GM18511 (cell line): ENCODE results near the gene DACH1.

Source experiments
- ATAC-seq: cut with Tn5 transposase; IDR thresholded peaks from one replicate; pipeline ENCODE4 v1.9.1; 2021; ENCODE audit warnings: mild to moderate bottlenecking, moderate library complexity; ENCODE audit not compliant: unreplicated experiment

DACH1 gene

DNA sequence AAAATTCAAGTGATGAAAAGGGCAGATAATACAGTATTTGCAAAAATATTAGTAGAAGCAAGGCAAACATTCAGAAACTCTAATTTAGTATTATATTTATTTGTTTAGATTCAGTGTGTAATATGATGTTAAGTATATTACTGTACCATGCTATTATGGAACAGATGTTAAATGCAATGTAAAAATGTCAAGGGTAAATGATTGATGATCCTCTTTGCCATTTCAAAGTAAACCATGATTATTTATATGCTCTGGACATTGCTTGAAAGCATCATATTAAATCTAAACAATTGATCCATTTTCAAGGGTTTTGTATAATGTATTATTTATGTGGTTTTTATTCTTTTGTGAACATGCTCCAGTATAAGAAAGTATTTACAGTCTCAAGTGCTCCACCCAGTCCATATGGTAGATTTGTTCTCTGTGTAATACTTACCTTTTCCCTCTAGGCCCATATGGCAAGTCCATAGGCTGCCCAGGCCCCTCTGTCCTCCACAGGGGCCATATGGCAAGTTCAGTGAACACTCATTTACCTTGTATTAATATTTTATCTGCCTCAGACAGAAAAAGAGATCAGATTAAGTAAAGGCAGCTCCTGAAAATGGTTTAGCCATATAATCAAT lies 353.5 kb downstream of the DACH1 start:
- ATAC-seq, result no peak

DNA sequence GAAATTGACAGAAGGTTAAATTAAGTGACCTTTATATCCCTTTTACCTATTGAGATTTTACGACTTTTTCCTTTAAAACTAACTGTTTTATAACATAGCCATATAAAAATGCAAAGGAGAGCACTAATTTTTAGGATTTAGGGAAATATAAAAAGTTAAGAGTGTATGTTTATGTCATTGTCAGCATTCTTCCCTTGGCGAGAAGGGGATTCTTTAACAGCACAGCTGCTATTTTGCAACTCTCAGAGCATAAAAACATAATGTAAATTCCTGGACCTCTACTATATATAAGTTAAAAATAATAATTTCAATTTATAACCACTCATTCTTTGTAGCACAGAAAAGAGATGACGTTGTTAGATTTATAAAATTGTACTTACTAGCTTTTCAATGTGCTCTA lies 363.2 kb downstream of the DACH1 start:
- no peak for ATAC-seq

DNA sequence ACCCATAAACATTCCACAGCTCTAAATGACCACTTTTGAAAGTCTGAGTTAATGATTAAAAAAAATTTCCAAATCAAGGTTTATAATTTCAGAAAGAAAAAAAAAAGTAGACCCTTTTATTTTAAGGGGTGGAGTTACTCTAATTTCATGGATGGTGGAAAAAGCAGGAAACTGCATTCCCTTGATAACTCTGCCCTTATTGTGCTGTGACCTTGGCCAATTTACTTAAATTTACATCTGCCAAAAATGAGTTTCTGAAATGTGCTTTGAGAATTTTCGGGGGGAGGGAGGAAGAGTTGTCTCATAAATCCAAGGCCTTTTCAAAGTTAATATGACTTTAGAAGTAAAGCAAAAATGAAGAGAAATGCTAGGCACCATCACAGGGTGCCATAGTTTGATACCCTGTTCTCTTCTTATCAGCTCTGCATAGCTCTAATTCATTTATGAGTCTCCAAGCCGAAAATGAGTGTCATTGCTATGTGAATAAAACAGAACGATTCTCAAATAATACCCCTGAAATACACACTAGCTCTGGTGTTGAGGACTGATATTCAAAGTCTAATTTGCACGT lies 367.0 kb downstream of the DACH1 start:
- no peak for ATAC-seq

DNA sequence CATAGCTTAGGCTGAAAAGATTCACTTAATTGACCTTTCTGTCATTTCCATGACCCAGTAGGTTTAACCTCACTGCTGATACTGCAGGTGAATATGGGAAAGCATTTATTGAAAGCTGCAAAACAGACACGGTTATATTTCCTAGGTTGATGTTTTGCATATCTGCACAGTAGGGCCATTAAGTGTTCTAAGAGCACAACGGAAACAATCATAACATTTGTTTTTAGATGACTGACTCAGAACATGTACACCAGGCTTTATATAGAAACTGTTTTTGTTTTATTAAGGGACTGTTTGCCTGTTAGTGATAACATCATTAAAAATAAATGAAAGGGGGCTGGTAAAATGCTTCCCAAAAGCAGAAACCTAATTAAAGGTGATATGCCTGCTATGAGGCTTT lies 367.8 kb downstream of the DACH1 start:
- ATAC-seq, result no peak

DNA sequence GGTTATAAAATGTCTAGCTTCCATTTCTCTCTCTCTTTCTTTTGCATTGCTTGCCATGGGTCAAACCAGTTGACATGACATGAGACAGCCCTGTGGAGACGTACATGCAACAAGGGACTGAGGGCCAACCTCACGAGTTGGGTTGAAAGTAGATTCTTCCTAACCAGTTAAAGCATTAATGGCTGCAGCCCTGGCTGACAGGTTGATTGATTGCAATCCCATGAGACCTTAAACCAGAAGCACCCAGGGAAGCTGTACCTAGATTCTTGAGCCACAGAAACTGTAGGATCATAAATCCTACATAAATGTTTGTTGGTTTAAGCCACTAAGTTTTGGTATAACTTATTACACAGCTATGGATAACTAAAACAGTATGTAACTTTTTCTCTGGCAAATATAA lies 373.8 kb downstream of the DACH1 start:
- no peak for ATAC-seq

DNA sequence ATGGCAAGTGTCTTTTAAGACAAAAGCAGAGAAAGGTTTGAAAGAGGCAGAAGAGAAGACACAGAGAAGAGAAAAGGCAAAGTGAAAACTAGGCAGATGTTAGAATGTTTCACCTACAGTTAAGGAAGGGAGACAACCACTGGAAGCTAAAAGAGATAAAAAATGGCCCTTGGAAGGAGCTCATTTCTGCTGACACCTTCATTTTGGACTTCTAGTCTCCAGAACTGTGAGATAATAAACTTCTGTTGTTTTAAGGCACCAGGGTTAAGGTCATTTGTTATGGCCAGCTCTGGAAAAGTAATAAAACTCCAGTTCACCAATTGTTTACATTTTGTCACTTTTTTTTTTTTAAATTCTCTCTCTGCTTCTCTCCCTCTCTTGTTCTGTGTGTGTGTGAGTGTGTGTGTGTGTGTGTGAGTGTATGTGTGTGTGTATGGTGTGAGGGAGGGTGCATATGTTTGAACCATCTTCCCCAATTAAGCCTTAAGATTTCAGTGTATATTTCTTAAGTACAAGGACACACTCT lies 374.6 kb downstream of the DACH1 start:
- ATAC-seq, result no peak

DNA sequence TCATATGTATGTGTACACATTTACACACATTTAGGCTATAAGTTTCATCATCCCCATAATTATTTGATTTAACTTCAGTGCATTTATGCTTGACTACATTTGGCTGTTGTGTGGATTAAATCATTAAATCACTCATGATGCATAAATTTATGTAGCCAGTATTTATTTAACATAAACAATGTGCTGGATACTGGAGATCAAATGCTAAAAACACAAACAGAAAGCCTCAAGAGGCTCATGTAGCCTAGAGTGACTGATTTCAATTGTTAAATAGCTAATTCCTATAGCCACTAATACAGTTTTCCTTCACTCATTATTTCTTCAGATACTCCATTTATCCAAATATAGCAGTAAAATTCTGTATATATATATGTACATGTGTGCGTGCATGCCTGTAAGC lies 376.0 kb downstream of the DACH1 start:
- ATAC-seq, result no peak

DNA sequence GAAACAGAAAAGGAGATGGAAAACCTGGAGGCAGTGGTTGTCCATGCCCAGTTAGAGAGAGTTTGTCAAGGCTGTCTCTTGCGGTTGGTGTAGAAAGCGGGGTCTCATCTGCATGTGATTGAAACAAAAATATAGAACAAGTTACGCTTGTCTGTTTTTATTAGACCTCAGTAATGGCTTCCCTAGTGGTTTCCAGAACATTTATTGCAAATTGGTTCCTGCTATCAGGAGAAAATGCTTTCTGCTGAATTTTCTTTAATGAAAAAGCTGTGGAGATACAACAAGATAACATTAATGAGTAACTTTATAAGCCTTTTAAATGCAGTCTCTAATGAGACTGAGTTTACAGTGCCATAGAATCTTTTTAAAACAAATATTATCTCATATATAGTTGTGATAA lies 378.0 kb downstream of the DACH1 start:
- no peak for ATAC-seq

DNA sequence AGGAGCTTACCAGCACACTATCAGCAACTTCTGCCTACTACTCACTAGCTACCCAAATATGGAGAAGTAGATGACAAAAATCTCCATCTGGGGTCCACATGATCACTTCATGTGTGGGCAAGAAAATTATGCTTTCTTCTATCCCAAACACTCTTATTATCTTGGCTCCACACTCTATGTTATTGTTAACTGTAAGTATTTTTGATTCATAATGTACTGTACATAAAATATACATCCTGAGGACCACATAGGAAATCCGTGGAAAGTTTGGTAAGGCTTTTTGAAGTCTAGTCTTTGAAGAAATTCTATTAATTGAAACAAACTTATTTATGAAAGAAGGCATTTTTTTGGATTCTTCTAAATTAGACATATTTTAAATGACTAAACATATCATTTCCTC lies 378.8 kb downstream of the DACH1 start:
- no peak for ATAC-seq

DNA sequence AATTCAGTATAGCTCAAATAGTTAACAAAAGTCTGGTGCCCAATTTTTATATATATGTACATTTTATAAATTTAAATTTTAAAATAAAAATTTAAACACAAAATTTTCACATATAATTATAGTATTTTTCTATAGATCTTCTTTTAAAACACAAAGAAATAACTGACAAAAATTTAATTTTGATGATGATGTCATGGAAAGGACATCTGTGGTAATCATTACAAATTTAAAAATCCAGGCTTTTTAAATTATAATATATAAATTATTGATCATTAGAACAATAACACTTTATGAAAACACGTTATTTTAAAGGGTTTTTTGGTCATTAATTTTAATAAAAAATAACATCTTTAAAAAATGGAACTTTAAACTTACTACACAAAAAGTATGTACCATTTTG lies 381.1 kb downstream of the DACH1 start:
- ATAC-seq, result no peak

DNA sequence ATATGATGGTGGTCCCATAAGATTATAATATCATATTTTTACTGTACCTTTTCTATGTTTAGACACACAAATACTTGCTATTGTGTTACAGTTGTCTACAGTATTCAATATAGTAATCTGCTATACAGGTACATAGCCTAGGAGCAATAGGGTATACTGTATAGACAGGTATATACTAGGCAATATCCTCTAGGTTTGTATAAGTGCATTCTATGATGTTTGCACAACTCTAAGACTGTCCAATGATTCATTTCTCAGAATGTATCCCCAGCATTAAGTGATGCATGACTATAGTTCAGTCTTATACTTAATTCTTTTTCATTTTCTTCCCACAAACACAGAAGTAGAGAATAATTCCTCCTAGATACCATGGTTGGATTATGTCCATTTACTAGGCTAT lies 383.3 kb downstream of the DACH1 start:
- no peak for ATAC-seq

DNA sequence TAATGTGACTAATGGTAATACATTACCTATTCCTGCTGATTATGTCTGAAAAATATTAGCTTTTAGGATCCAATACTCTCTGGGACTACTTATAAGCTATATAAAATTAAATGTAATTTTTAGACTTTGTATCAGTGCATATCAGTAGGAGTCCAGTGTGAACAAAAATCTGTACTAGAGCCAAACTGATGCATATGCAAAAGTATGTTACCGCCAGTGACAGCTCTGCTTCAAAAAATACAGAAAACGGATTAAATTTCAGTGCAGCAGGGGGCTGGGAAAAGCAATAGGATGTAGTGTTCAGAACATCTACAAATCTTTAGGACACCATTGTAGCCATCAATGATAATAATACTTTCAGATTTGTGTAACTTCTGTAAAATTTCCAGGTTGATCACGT lies 385.5 kb downstream of the DACH1 start:
- ATAC-seq, result no peak

DNA sequence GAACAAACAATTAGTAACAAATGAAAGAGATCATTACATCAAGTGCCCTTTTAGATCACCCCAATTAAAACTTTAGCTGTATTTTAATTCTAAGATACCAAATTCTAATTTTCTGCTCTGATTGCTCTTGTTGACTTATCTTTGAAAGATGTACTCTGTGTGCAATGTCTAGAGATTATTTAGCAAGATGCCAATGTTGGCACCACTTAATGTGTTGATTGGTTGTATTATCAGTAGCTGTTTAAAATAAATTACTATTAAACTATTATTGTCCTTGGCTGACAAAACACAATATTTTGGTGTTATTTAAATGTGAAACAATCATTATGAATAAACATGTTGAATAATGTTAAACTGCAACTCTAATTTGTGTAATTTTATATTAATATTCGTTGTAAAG lies 386.0 kb downstream of the DACH1 start:
- ATAC-seq, result no peak

DNA sequence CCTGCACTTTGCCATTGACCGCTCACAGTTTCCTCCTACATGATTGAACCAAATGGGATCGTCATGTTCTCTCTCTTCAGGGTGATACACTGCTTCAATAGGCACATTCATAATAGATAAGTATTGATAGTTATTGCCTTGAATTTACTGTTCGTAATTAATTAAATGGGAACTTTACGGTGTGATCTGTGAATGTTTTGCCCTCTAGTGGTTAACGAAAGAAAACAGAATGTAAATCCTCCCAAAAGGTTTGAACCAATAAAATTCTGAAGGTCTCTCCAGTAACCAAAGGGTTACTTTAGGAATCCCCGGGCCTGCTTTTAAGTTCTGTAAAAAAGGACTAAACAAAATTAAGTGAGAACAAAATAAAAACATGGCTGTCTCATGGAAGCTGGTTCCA lies 389.3 kb downstream of the DACH1 start:
- no peak for ATAC-seq

DNA sequence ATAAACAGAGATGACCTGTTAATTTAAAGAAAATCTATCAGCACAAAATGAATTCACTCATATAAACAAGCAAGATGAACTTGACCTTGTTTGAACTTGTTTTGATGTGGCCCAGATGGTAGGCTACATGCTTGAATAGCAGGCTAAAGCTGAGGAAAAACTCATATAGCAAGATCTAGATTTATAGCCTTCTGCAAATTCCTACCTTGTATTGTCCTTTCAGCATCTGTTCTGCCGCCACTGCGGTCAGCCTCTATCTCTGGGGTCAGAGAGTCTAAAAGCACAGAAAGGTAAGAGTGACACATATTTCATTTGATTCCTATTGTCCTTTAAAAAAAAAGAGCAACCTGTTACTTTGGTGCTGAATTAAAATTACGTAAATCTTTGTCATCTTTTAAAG lies 392.1 kb downstream of the DACH1 start:
- no peak for ATAC-seq

DNA sequence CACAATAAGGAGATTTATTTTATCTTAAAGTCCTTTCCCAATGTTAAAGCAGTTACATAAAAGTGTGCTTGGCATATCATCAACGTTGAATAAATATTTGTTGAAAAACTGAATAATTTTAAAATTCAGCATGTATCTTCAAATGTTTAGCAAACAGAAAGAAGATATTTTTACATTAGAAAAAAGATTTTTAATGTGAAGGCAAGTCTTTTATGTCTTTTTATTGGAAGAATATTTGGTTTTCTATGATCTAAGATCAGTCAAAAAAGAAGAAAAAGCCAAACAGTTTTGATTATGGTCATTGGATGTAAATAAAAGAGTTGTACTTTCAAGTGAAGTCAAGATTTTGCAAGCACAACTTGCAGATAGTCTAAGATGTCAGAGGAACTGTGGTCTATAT lies 397.4 kb downstream of the DACH1 start:
- ATAC-seq, result no peak

DNA sequence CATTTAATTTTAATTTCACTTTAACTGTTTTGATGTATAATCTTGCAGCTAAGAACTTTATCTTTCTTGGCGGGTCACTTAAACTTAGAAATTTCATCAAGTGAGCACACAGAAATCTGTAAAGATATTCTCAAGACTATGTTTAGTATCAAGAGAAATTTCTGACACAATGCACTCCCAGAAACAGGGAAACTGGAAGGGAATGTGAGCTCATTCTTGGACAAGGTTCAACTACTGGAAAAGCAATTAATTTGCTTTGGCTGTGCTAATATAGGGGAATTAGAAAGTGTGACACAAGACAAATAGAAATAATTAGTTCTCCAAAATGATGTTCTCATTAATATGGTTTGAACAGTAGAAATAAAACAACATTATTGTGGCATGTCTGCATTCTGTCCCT lies 402.3 kb downstream of the DACH1 start:
- ATAC-seq, result no peak

DNA sequence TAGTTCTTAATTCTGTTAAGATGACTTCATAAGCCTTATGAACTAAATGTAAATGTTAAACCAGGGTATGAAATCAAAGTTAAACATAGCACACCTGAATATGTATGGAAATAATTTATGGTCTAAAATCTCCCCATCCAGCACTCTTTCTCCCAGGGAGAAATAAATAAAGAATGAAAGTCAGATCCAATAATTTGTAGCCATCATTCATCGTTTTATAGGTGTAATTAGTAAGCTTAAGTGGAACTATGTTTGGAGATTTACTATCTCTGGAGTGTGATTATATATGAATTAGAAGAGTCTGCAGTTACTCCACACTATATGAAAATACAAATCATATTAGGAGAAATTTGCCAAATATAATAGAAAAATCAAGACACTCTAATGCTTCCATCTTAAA lies 405.1 kb downstream of the DACH1 start:
- ATAC-seq, result no peak

DNA sequence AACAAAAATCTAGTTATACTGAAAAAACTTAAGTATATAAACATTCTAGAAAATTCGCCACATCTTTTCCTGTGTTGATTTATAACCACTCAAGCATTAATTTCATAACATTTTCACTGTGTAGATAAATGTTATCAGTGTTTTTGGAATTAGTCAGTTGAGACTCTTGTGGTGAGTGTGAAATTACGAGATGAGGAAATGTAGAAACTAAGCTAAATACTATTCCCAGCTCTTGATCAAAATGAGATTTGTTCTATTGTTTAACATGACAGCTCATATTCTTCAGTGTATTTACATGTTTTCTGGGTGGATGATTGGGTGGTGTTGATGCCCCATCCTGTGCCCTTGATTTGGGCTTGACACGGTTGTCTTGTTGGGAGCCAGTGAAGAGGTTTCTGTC lies 406.8 kb downstream of the DACH1 start:
- no peak for ATAC-seq

DNA sequence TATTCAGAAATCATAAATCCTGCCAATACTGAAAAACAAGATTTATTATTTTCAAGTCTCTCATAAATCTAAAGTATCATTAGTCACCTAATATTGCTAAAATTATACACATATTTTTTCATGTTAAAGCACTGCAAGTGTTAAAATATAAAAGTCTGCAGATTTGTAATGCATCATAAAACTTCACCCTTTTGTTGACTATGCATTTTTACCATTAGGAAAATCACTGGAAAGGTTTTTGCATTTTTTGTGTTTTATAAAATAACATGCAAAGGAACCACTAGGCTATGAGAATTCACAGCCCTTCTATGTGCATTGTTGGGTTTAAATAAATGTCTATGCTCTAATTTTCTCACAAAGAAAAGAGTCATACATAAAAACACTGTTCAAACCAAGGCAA lies 407.3 kb downstream of the DACH1 start:
- no peak for ATAC-seq

DNA sequence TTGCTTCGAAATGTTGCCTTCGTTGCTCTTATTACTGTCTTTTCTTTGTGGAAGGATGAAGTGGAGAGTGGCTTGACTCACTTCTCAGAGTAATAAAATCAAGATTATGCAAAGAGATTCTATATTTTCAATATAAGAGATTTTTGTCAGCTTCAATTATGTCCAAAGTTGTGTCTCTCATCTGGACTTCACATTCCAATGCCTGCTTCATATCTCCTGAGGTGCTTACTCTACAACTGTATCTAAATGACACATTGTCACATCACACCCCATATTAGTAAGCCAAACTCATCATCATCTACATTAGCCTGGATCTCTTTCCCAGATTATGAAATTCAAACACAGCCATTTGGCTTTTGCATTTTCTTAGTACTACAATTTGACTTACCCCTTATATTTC lies 409.4 kb downstream of the DACH1 start:
- ATAC-seq, result no peak

DNA sequence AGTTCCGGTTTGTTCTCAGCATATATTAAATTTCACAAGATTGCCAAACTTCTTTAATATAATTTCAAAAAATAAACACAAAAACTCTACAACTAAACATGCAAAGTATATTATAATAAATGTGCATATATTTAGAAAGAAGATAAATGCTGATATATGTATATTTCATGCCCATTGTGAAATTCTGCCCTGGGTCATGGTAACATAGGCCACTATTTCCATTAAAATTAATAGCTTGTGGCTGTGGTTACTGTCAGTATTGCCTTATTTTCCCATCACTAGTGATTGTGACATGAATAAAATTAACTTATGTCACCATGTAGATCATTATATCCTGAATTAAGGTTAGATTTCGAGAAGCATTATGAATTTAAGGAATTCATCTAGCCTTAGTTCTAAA lies 410.9 kb downstream of the DACH1 start:
- no peak for ATAC-seq

DNA sequence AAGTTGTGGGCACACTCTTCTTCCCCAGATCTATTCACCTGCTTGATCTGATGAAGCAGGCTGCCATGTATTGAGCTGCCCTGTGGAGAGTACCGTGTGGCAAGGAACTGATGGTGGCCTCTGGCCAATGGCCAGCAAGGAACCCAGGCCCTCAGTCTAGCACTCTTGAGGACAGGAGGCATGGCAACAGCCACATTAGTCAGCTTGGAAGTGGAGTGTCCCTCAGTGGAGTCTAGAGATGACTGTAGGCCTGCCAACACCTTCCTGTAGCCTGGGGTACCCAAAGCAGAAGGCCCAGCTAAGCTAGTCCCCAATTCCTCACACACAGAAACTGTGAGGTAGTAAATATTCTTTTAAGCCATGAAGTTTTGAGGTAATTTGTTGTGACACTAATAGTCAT lies 412.5 kb downstream of the DACH1 start:
- ATAC-seq, result no peak
